ENCODE results near the gene NFE2L1. TPM values are rescaled to one million over a fixed set of nuclear protein-coding genes. Genes with fewer than 3 reads are reported as not detected.
"Not testable (repeated sequence)": the region's sequence is repeated elsewhere in the genome, so short reads cannot be mapped to it uniquely, and the experiment has no call there.

Gene NFE2L1
- total RNA-seq, 1 donor from 2014 or later: 124 TPM

GRCh38 chr17:48016112-48016511, 32.0 kb upstream of the NFE2L1 start:
- H3K27me3 Mint-ChIP-seq: peaks cover 27% of the 10 kb centered on the region
- TF ChIP-seq CTCF (IDR thresholded peaks at IDR 0.05; ENCODE audit: unreplicated experiment): no peak
- H3K36me3 Mint-ChIP-seq (ENCODE audit: insufficient read depth): no peaks in the 10 kb centered on the region
- no peak for DNase-seq (ENCODE audit: low spot score, unreplicated experiment)
- H3K27ac Mint-ChIP-seq: peak overlapping the region; percentile 33
- no peaks in the 10 kb centered on the region for H3K9me3 Mint-ChIP-seq (ENCODE audit: low read depth)
- H3K4me3 Mint-ChIP-seq (ENCODE audit: low read depth): no peak overlapping the region
- H3K4me1 Mint-ChIP-seq (ENCODE audit: low read depth): peaks cover 40% of the 10 kb centered on the region

GRCh38 chr17:48017817-48018158, 30.4 kb upstream of the NFE2L1 start:
- Mint-ChIP-seq H3K4me1 (ENCODE audit: low read depth) (peaks cover 31% of the 10 kb centered on the region), H3K27me3 (peaks cover 32% of the 10 kb centered on the region)
- DNase-seq (ENCODE audit: low spot score, unreplicated experiment); H3K9me3 Mint-ChIP-seq (ENCODE audit: low read depth); H3K36me3 Mint-ChIP-seq (ENCODE audit: insufficient read depth); H3K4me3 Mint-ChIP-seq (ENCODE audit: low read depth); H3K27ac Mint-ChIP-seq: not testable (repeated sequence)

GRCh38 chr17:48021934-48022333, 26.2 kb upstream of the NFE2L1 start:
- no peak overlapping the region for H3K27ac Mint-ChIP-seq
- no peaks in the 10 kb centered on the region for H3K36me3 Mint-ChIP-seq (ENCODE audit: insufficient read depth)
- DNase-seq (ENCODE audit: low spot score, unreplicated experiment): no peak
- no peaks in the 10 kb centered on the region for H3K9me3 Mint-ChIP-seq (ENCODE audit: low read depth)
- H3K27me3 Mint-ChIP-seq: peaks cover 46% of the 10 kb centered on the region
- H3K4me1 Mint-ChIP-seq (ENCODE audit: low read depth): peaks cover 19% of the 10 kb centered on the region
- H3K4me3 Mint-ChIP-seq (ENCODE audit: low read depth): no peak overlapping the region
- no peak for TF ChIP-seq CTCF (IDR thresholded peaks at IDR 0.05; ENCODE audit: unreplicated experiment)

- Mint-ChIP-seq H3K36me3 (ENCODE audit: insufficient read depth) (no peaks in the 10 kb centered on the region), H3K4me1 (ENCODE audit: low read depth) (peaks cover 16% of the 10 kb centered on the region), H3K9me3 (ENCODE audit: low read depth) (no peaks in the 10 kb centered on the region)
Measured at GRCh38 chr17:48022901-48023300, 25.3 kb upstream of the NFE2L1 start.

GRCh38 chr17:48023400-48024148, 24.6 kb upstream of the NFE2L1 start:
- no peak overlapping the region for H3K27ac Mint-ChIP-seq
- H3K27me3 Mint-ChIP-seq: peaks cover 55% of the 10 kb centered on the region
- DNase-seq (ENCODE audit: low spot score, unreplicated experiment): peak; percentile 63
- no peaks in the 10 kb centered on the region for H3K9me3 Mint-ChIP-seq (ENCODE audit: low read depth)
- peaks cover 14% of the 10 kb centered on the region for H3K4me1 Mint-ChIP-seq (ENCODE audit: low read depth)
- peak overlapping the region; percentile 64 for H3K4me3 Mint-ChIP-seq (ENCODE audit: low read depth)
- no peaks in the 10 kb centered on the region for H3K36me3 Mint-ChIP-seq (ENCODE audit: insufficient read depth)
- TF ChIP-seq CTCF (IDR thresholded peaks at IDR 0.05; ENCODE audit: unreplicated experiment): peak; percentile 26

More at GRCh38 chr17:48022901-48023300, 25.3 kb upstream of the NFE2L1 start:
- Mint-ChIP-seq H3K27me3 (peaks cover 52% of the 10 kb centered on the region), H3K27ac (no peak overlapping the region), H3K4me3 (ENCODE audit: low read depth) (peak overlapping the region; percentile 16)
- DNase-seq (ENCODE audit: low spot score, unreplicated experiment): no peak
- TF ChIP-seq CTCF (IDR thresholded peaks at IDR 0.05; ENCODE audit: unreplicated experiment): no peak

All from progenitor cell of endocrine pancreas (in vitro differentiated cells).